Naive thymus-derived CD4-positive, alpha-beta T cell (primary cell): ENCODE results near the gene MARCHF9. TPM values are rescaled to one million over a fixed set of nuclear protein-coding genes. Genes with fewer than 3 reads are reported as not detected.

Experiments used
- ATAC-seq: fragments of 150-1000 bp; cut with Tn5 transposase; 2 replicates; pipeline ENCODE4 v1.10.0; 2021; ENCODE audit warnings: mild to moderate bottlenecking, moderate library complexity
- CTCF ChIA-PET: fragments of 350-600 bp; sonication (Branson Sonifier 250); formaldehyde crosslinking; loops from one replicate; lab custom pipeline; 2021; ENCODE audit warnings: antibody characterized with exemption; lab: Charles Lee
- POLR2A ChIA-PET: fragments of 350-600 bp; sonication (Branson Sonifier 250); formaldehyde crosslinking; loops from one replicate; lab custom pipeline; 2021; ENCODE audit warnings: antibody characterized with exemption, inconsistent platforms; lab: Charles Lee
- DNase-seq, 9 donors: peaks; one replicate each; pipeline versions ENCODE4 v3.0.0 to v3.0.0-alpha.2; 2020 to 2022; ENCODE audit warnings: mixed read lengths in 1 of 9
- H3K27ac ChIP-seq: one replicate; pipeline ENCODE4 v1.7.0; 2013; ENCODE audit warnings: mild to moderate bottlenecking, low read depth, low read length, moderate library complexity
- H3K27me3 ChIP-seq, 2 donors: one replicate each; pipeline ENCODE4 v1.7.0; 2013; ENCODE audit warnings: low read length in 2 of 2, mild to moderate bottlenecking in 2 of 2, moderate library complexity in 2 of 2; ENCODE audit not compliant: control insufficient read depth in 2 of 2, insufficient read depth in 2 of 2
- H3K36me3 ChIP-seq, 3 experiments: 1 replicate in 2 of 3; 2 replicates in 1 of 3; pipeline ENCODE4 v1.7.0; 2013; ENCODE audit warnings: low read length in 3 of 3, mild to moderate bottlenecking in 3 of 3, moderate library complexity in 1 of 3; ENCODE audit not compliant: insufficient read depth in 3 of 3, control insufficient read depth in 2 of 3
- H3K4me1 ChIP-seq, 2 donors: one replicate each; pipeline ENCODE4 v1.7.0; 2013; ENCODE audit warnings: low read length in 2 of 2, mild to moderate bottlenecking in 2 of 2, moderate library complexity in 1 of 2; ENCODE audit not compliant: control insufficient read depth in 2 of 2, insufficient read depth in 2 of 2
- H3K4me3 ChIP-seq: 2 replicates; pipeline ENCODE4 v1.7.0; 2013; ENCODE audit warnings: mild to moderate bottlenecking, low read length
- H3K9me3 ChIP-seq, 3 experiments: 1 replicate in 2 of 3; 2 replicates in 1 of 3; pipeline ENCODE4 v1.7.0; 2013; ENCODE audit warnings: low read length in 3 of 3; ENCODE audit not compliant: control insufficient read depth in 2 of 3
- H3K27ac Mint-ChIP-seq, 9 donors: one replicate each; pipeline ENCODE4 v1.8.0; 2020 to 2022; ENCODE audit warnings: mixed read lengths in 9 of 9, mild to moderate bottlenecking in 8 of 9, moderate library complexity in 5 of 9, inconsistent platforms in 2 of 9
- H3K27me3 Mint-ChIP-seq, 5 donors: one replicate each; pipeline ENCODE4 v1.8.0; 2021 to 2022; ENCODE audit warnings: mixed read lengths in 5 of 5, mild to moderate bottlenecking in 1 of 5
- H3K36me3 Mint-ChIP-seq, 5 donors: one replicate each; pipeline ENCODE4 v1.8.0; 2020 to 2022; ENCODE audit warnings: mixed read lengths in 5 of 5, mild to moderate bottlenecking in 3 of 5, inconsistent platforms in 1 of 5
- H3K4me1 Mint-ChIP-seq, 7 donors: one replicate each; pipeline ENCODE4 v1.8.0; 2020 to 2022; ENCODE audit warnings: mixed read lengths in 7 of 7, mild to moderate bottlenecking in 3 of 7, inconsistent platforms in 1 of 7
- H3K4me3 Mint-ChIP-seq, 10 donors: one replicate each; pipeline ENCODE4 v1.8.0; 2020 to 2022; ENCODE audit warnings: mild to moderate bottlenecking in 10 of 10, mixed read lengths in 10 of 10, moderate library complexity in 6 of 10, inconsistent platforms in 2 of 10
- H3K9me3 Mint-ChIP-seq, 11 donors: one replicate each; pipeline ENCODE4 v1.8.0; 2020 to 2022; ENCODE audit warnings: mixed read lengths in 11 of 11, mild to moderate bottlenecking in 4 of 11, inconsistent platforms in 1 of 11, moderate library complexity in 1 of 11
- intact Hi-C, 2 donors: fragments of 100-400 bp; cut with micrococcal nuclease; formaldehyde crosslinking; loops; one replicate each; pipeline ENCODE4 v1.15.1; 2023
- polyA plus RNA-seq, 2 donors: library from polyadenylated mRNA; unstranded; fragments of 300-500 nt; fragmentation: Illumina TruSeq; gene quantifications; one replicate each; pipeline ENCODE4 v1.2.3, GENCODE V29; 2021
- total RNA-seq, 6 experiments: library from RNA in 5 of 6; stranded (reverse) in 5 of 6; gene quantifications; 1 replicate in 5 of 6; 2 replicates in 1 of 6; pipeline ENCODE4 v1.2.3 and lab custom pipeline; 2021 to 2026

Gene MARCHF9
- total and polyA plus RNA-seq, 7 experiments from 2014 or later, result 3.2 to 61.7 (median 40.5) TPM

- Mint-ChIP-seq H3K36me3 (peaks cover 9 to 60% (median 30%) of the 10 kb centered on the region in 5 donors), H3K4me1 (peaks cover 3 to 18% (median 12%) of the 10 kb centered on the region in 7 donors)
Measured at GRCh38 chr12:57731411-57732080, 23.4 kb upstream of the MARCHF9 start.

GRCh38 chr12:57732270-57732669 is 22.6 kb upstream of the MARCHF9 start:
- peak overlapping the region in 2 of 9 donors; percentile 30 to 74 for H3K27ac Mint-ChIP-seq
- intact Hi-C loops, result no loop called here
- peaks cover 6 to 23% (median 16%) of the 10 kb centered on the region in 7 donors for H3K4me1 Mint-ChIP-seq
- Histone ChIP-seq H3K4me1 (no peaks in the 10 kb centered on the region), H3K4me3 (no peak overlapping the region), H3K36me3 (peaks cover 39 to 98% (median 49%) of the 10 kb centered on the region in 3 experiments), H3K9me3 (no peaks in the 10 kb centered on the region), H3K27me3 (no peaks in the 10 kb centered on the region), H3K27ac (no peak overlapping the region)
- CTCF ChIA-PET, result no interaction called here
- H3K9me3 Mint-ChIP-seq, result peaks cover 0 to 1% (median 0%) of the 10 kb centered on the region in 11 donors
- H3K36me3 Mint-ChIP-seq, result peaks cover 9 to 64% (median 30%) of the 10 kb centered on the region in 5 donors
- POLR2A ChIA-PET, result interaction anchor here (1.2 to 2.0 kb wide), 3 partner anchors 10 to 16 kb away, joined by 3 to 5 read pairs (median 3); no protein-coding TSS in a partner anchor
- H3K4me3 Mint-ChIP-seq, result no peak overlapping the region
- ATAC-seq, result no peak
- no peaks in the 10 kb centered on the region for H3K27me3 Mint-ChIP-seq
- no peak for DNase-seq

More at GRCh38 chr12:57731411-57732080, 23.4 kb upstream of the MARCHF9 start:
- no peaks in the 10 kb centered on the region for H3K9me3 ChIP-seq
- ChIA-PET CTCF (no interaction called here), POLR2A (interaction anchor here (1.0 to 1.2 kb wide), 2 partner anchors 9 to 16 kb away, joined by 3 read pairs; no protein-coding TSS in a partner anchor)
- H3K27ac ChIP-seq, result no peak overlapping the region
- H3K9me3 Mint-ChIP-seq, result peaks cover 0 to 1% (median 0%) of the 10 kb centered on the region in 11 donors
- H3K27ac Mint-ChIP-seq, result peak overlapping the region in 1 of 9 donors; percentile 39
- H3K36me3 ChIP-seq, result peaks cover 39 to 97% (median 51%) of the 10 kb centered on the region in 3 experiments
- intact Hi-C loops, result no loop called here
- ATAC-seq (no peak), DNase-seq (no peak)
- no peaks in the 10 kb centered on the region for H3K27me3 ChIP-seq
- H3K4me3 ChIP-seq, result no peak overlapping the region
- no peak overlapping the region for H3K4me3 Mint-ChIP-seq
- H3K27me3 Mint-ChIP-seq, result no peaks in the 10 kb centered on the region
- no peaks in the 10 kb centered on the region for H3K4me1 ChIP-seq

- Histone ChIP-seq H3K4me3 (no peak overlapping the region), H3K27me3 (no peaks in the 10 kb centered on the region), H3K9me3 (no peaks in the 10 kb centered on the region), H3K27ac (no peak overlapping the region), H3K4me1 (no peaks in the 10 kb centered on the region), H3K36me3 (peaks cover 39 to 94% (median 42%) of the 10 kb centered on the region in 3 experiments)
- ATAC-seq, result no peak
- POLR2A ChIA-PET, result interaction anchor here (1.2 to 2.0 kb wide), 2 partner anchors 9 to 10 kb away, joined by 3 to 5 read pairs; no protein-coding TSS in a partner anchor
- CTCF ChIA-PET, result no interaction called here
- intact Hi-C loops, result no loop called here
- H3K4me3 Mint-ChIP-seq, result no peak overlapping the region
- peaks cover 9 to 60% (median 26%) of the 10 kb centered on the region in 5 donors for H3K36me3 Mint-ChIP-seq
- no peaks in the 10 kb centered on the region for H3K9me3 Mint-ChIP-seq
- H3K27ac Mint-ChIP-seq, result peak overlapping the region in 3 of 9 donors; percentile 33 to 82 (median 59)
- no peak for DNase-seq
- H3K27me3 Mint-ChIP-seq, result no peaks in the 10 kb centered on the region
- peaks cover 6 to 23% (median 16%) of the 10 kb centered on the region in 7 donors for H3K4me1 Mint-ChIP-seq
Measured at GRCh38 chr12:57732726-57733593, 21.9 kb upstream of the MARCHF9 start.

GRCh38 chr12:57733928-57734327 is 21.0 kb upstream of the MARCHF9 start:
- ATAC-seq, result no peak
- H3K4me1 Mint-ChIP-seq, result peaks cover 6 to 20% (median 17%) of the 10 kb centered on the region in 7 donors
- Histone ChIP-seq H3K9me3 (no peaks in the 10 kb centered on the region), H3K4me1 (peaks cover 0 to 2% of the 10 kb centered on the region in 2 donors), H3K36me3 (peaks cover 39 to 92% (median 41%) of the 10 kb centered on the region in 3 experiments), H3K27me3 (no peaks in the 10 kb centered on the region), H3K27ac (no peak overlapping the region), H3K4me3 (no peak overlapping the region)
- ChIA-PET CTCF (no interaction called here), POLR2A (interaction anchor here (2.0 kb wide), 1 partner anchor 11 kb away, joined by 5 read pairs; no protein-coding TSS in a partner anchor)
- no peaks in the 10 kb centered on the region for H3K27me3 Mint-ChIP-seq
- H3K9me3 Mint-ChIP-seq, result no peaks in the 10 kb centered on the region
- peaks cover 9 to 55% (median 20%) of the 10 kb centered on the region in 5 donors for H3K36me3 Mint-ChIP-seq
- intact Hi-C loops, result no loop called here
- H3K4me3 Mint-ChIP-seq, result no peak overlapping the region
- no peak for DNase-seq
- peak overlapping the region in 2 of 9 donors; percentile 14 to 68 for H3K27ac Mint-ChIP-seq

- Mint-ChIP-seq H3K4me3 (no peak overlapping the region), H3K27me3 (no peaks in the 10 kb centered on the region), H3K9me3 (no peaks in the 10 kb centered on the region), H3K4me1 (peaks cover 12 to 27% (median 23%) of the 10 kb centered on the region in 7 donors), H3K36me3 (peaks cover 9 to 58% (median 20%) of the 10 kb centered on the region in 5 donors), H3K27ac (peak overlapping the region in 8 of 9 donors; percentile 39 to 92 (median 61))
- CTCF ChIA-PET, result interaction anchor here (0.9 kb wide), 2 partner anchors 25 to 62 kb away, joined by 3 to 5 read pairs; no protein-coding TSS in a partner anchor
- Histone ChIP-seq H3K4me1 (peaks cover 3 to 8% of the 10 kb centered on the region in 2 donors), H3K9me3 (no peaks in the 10 kb centered on the region), H3K4me3 (no peak overlapping the region), H3K36me3 (peaks cover 36 to 92% (median 39%) of the 10 kb centered on the region in 3 experiments), H3K27me3 (no peaks in the 10 kb centered on the region), H3K27ac (peak overlapping the region; percentile 28)
- intact Hi-C loops, result no loop called here
- DNase-seq (no peak), ATAC-seq (no peak)
- POLR2A ChIA-PET, result interaction anchor here (1.4 kb wide), 1 partner anchor 10 kb away, joined by 4 read pairs; no protein-coding TSS in a partner anchor
Measured at GRCh38 chr12:57734591-57734990, 20.3 kb upstream of the MARCHF9 start.
